Measurements from ENCODE around the gene PET100. TPM values are rescaled to one million over a fixed set of nuclear protein-coding genes. Genes with fewer than 3 reads are reported as not detected.

Gene PET100
- total and polyA plus RNA-seq, 10 of the 15 experiments (the other 5 are each of a cell fraction or from before 2014, with no cell fraction given): 47.0 to 462 (median 126) TPM

DNA sequence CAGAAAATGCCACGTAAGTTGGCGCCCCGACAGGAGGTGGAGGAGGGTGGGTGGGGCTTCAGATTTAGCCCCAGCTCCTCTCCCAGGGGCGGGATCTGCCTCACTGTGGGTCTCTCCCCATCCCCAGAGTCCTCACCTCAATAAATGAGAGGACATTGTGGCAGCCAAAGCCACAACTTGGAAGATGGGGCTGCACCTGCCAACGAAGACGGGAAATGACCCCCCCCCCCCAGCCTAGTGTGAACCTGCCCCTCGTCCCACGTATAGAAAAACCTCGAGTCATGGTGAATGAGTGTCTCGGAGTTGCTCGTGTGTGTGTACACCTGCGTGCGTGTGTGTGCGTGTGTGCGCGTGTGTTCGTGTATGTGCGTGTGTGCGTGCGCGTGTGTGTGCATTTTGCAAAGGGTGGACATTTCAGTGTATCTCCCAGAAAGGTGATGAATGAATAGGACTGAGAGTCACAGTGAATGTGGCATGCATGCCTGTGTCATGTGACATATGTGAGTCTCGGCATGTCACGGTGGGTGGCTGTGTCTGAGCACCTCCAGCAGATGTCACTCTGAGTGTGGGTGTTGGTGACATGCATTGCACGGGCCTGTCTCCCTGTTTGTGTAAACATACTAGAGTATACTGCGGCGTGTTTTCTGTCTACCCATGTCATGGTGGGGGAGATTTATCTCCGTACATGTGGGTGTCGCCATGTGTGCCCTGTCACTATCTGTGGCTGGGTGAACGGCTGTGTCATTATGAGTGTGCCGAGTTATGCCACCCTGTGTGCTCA is 49.6 kb downstream of the PET100 start:
- no peaks in the 10 kb centered on the region; the same call in 2 of the 3 replicates for H3K9me3 ChIP-seq (replicated peaks; ENCODE audit: control insufficient read depth, insufficient read depth, low read length)
- ATAC-seq: peak; percentile 73
- 31% methylated on average over 29 of the region's 30 CpGs for WGBS (ENCODE audit: insufficient coverage, insufficient replicate concordance, low lambda C conversion rate, missing lambda C conversion rate)
- DNase-seq (ENCODE audit: low read depth, low spot score): no peak
- peak overlapping the region; percentile 64 for H3K4me2 ChIP-seq (ENCODE audit: control insufficient read depth, insufficient read depth)
- intact Hi-C loops (cut with micrococcal nuclease; ENCODE audit: unreplicated experiment) (loop anchor here (1.0 to 10.0 kb wide), 3 partner anchors 111 to 294 kb away; no protein-coding TSS in a partner anchor), in situ Hi-C loops (cut with MboI) (no loop called here)
- SMC1A ChIA-PET (ENCODE audit: uncharacterized antibody, unreplicated experiment): interaction anchor here (2.9 kb wide), 1 partner anchor 110 kb away, joined by 12 read pairs; no protein-coding TSS in a partner anchor
- peaks cover 23% of the 10 kb centered on the region for H3K79me2 ChIP-seq (ENCODE audit: control insufficient read depth, insufficient read depth, low read length)
- FAIRE-seq: peak; percentile 75
- H3K4me3 ChIP-seq: no peak overlapping the region
- no peak overlapping the region for H3K27ac ChIP-seq (ENCODE audit: control insufficient read depth, insufficient read depth)
- no peaks in the 10 kb centered on the region for H4K20me1 ChIP-seq (ENCODE audit: control insufficient read depth, insufficient read depth)
- no TSS peak for BruUV-seq (replicated peaks)
- no peak overlapping the region for H3K9ac ChIP-seq (ENCODE audit: control insufficient read depth, insufficient read depth, low read length)
- H3K4me1 ChIP-seq (ENCODE audit: control insufficient read depth, insufficient read depth, low read length): peaks cover 44% of the 10 kb centered on the region
- peak overlapping the region; percentile 56 for H2AFZ ChIP-seq (ENCODE audit: control insufficient read depth, low read depth, low read length)
- RAD21 ChIA-PET (ENCODE audit: unreplicated experiment): interaction anchor here (0.8 to 0.9 kb wide), 3 partner anchors 18 to 127 kb away, joined by 3 to 4 read pairs (median 4); no protein-coding TSS in a partner anchor
- POLR2A ChIA-PET: interaction anchor here (0.7 kb wide), 1 partner anchor 20 kb away, joined by 3 read pairs; no protein-coding TSS in a partner anchor
- peaks cover 0 to 3% of the 10 kb centered on the region in 2 experiments; a peak in 2 of 4 replicates for H3K36me3 ChIP-seq (ENCODE audit: control insufficient read depth in 2 of 2, insufficient read depth in 2 of 2, low read length in 1 of 2)
- CTCF ChIA-PET: interaction anchor here (0.7 to 3.6 kb wide), 4 partner anchors 111 to 131 kb away, joined by 3 to 20 read pairs (median 5); no protein-coding TSS in a partner anchor
- H3K27me3 ChIP-seq (replicated peaks in 1 of 2; ENCODE audit: control insufficient read depth in 2 of 2, insufficient read depth in 2 of 2, low read length in 1 of 2): no peaks in the 10 kb centered on the region; a peak in 1 of 4 replicates
- TF ChIP-seq, protein P1, sequence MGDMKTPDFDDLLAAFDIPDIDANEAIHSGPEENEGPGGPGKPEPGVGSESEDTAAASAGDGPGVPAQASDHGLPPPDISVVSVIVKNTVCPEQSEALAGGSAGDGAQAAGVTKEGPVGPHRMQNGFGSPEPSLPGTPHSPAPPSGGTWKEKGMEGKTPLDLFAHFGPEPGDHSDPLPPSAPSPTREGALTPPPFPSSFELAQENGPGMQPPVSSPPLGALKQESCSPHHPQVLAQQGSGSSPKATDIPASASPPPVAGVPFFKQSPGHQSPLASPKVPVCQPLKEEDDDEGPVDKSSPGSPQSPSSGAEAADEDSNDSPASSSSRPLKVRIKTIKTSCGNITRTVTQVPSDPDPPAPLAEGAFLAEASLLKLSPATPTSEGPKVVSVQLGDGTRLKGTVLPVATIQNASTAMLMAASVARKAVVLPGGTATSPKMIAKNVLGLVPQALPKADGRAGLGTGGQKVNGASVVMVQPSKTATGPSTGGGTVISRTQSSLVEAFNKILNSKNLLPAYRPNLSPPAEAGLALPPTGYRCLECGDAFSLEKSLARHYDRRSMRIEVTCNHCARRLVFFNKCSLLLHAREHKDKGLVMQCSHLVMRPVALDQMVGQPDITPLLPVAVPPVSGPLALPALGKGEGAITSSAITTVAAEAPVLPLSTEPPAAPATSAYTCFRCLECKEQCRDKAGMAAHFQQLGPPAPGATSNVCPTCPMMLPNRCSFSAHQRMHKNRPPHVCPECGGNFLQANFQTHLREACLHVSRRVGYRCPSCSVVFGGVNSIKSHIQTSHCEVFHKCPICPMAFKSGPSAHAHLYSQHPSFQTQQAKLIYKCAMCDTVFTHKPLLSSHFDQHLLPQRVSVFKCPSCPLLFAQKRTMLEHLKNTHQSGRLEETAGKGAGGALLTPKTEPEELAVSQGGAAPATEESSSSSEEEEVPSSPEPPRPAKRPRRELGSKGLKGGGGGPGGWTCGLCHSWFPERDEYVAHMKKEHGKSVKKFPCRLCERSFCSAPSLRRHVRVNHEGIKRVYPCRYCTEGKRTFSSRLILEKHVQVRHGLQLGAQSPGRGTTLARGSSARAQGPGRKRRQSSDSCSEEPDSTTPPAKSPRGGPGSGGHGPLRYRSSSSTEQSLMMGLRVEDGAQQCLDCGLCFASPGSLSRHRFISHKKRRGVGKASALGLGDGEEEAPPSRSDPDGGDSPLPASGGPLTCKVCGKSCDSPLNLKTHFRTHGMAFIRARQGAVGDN (IDR thresholded peaks at IDR 0.05): no peak
- TF ChIP-seq, protein P2, sequence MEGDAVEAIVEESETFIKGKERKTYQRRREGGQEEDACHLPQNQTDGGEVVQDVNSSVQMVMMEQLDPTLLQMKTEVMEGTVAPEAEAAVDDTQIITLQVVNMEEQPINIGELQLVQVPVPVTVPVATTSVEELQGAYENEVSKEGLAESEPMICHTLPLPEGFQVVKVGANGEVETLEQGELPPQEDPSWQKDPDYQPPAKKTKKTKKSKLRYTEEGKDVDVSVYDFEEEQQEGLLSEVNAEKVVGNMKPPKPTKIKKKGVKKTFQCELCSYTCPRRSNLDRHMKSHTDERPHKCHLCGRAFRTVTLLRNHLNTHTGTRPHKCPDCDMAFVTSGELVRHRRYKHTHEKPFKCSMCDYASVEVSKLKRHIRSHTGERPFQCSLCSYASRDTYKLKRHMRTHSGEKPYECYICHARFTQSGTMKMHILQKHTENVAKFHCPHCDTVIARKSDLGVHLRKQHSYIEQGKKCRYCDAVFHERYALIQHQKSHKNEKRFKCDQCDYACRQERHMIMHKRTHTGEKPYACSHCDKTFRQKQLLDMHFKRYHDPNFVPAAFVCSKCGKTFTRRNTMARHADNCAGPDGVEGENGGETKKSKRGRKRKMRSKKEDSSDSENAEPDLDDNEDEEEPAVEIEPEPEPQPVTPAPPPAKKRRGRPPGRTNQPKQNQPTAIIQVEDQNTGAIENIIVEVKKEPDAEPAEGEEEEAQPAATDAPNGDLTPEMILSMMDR (IDR thresholded peaks at IDR 0.05 in 2 of 3, conservative IDR thresholded peaks at IDR 0.05 in 1 of 3; ENCODE audit: control insufficient read depth in 2 of 3, extremely low read depth in 1 of 3, insufficient read depth in 1 of 3, low read depth in 3 of 3, low read length in 3 of 3): peak; percentile 63 to 90 (median 86)
- TF ChIP-seq RAD51 (IDR thresholded peaks at IDR 0.05) (peak; percentile 91), TCF3 (IDR thresholded peaks at IDR 0.05; ENCODE audit: borderline replicate concordance, insufficient read depth, low read depth, low read length) (peak; percentile 57; the same call in 1 of the 2 replicates), SIN3A (IDR thresholded peaks at IDR 0.05; ENCODE audit: low read depth, low read length) (no peak), BHLHE40 (IDR thresholded peaks at IDR 0.05; ENCODE audit: borderline replicate concordance in 1 of 2, low read depth in 2 of 2, low read length in 1 of 2) (peak; percentile 74 to 90; a peak in 3 of 4 replicates), NBN (IDR thresholded peaks at IDR 0.05) (0 out of 2 replicates have a peak, but pooled peaks have one; percentile 37), MXI1 (IDR thresholded peaks at IDR 0.05; ENCODE audit: low read depth, low read length) (peak; percentile 26; the same call in 1 of the 2 replicates), PAX5 (IDR thresholded peaks at IDR 0.05; ENCODE audit: borderline replicate concordance, low read depth, low read length) (peak; percentile 96), ZBED1 (IDR thresholded peaks at IDR 0.05; ENCODE audit: borderline replicate concordance) (no peak)
- TF ChIP-seq, protein P3, sequence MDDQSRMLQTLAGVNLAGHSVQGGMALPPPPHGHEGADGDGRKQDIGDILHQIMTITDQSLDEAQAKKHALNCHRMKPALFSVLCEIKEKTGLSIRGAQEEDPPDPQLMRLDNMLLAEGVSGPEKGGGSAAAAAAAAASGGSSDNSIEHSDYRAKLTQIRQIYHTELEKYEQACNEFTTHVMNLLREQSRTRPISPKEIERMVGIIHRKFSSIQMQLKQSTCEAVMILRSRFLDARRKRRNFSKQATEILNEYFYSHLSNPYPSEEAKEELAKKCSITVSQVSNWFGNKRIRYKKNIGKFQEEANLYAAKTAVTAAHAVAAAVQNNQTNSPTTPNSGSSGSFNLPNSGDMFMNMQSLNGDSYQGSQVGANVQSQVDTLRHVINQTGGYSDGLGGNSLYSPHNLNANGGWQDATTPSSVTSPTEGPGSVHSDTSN (IDR thresholded peaks at IDR 0.05; ENCODE audit: insufficient replicate concordance, low read depth, low read length): peak; percentile 67
- TF ChIP-seq, protein P4, sequence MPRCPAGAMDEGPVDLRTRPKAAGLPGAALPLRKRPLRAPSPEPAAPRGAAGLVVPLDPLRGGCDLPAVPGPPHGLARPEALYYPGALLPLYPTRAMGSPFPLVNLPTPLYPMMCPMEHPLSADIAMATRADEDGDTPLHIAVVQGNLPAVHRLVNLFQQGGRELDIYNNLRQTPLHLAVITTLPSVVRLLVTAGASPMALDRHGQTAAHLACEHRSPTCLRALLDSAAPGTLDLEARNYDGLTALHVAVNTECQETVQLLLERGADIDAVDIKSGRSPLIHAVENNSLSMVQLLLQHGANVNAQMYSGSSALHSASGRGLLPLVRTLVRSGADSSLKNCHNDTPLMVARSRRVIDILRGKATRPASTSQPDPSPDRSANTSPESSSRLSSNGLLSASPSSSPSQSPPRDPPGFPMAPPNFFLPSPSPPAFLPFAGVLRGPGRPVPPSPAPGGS (IDR thresholded peaks at IDR 0.05; ENCODE audit: borderline replicate concordance, insufficient read depth, low read depth, low read length, poor library complexity, severe bottlenecking): peak; percentile 96

All from GM12878 (cell line).